Peyer's patch (tissue), 4 donors: Measurements from ENCODE around the gene MBNL2.

Experiments used
- CTCF ChIP-seq, 6 experiments: fragments of 450-650 bp in 4 of 6; fragments of 200-600 bp in 2 of 6; sonication (generic) in 1 of 6; IDR thresholded peaks; one replicate each; pipeline ENCODE4 v1.5.1; 2017 to 2019; ENCODE audit warnings: antibody characterized with exemption in 6 of 6, mild to moderate bottlenecking in 3 of 6, moderate library complexity in 1 of 6
- POLR2A ChIP-seq, 2 donors: fragments of 450-650 bp; IDR thresholded peaks; one replicate each; pipeline ENCODE4 v1.5.1; 2017; ENCODE audit warnings: antibody characterized with exemption in 2 of 2, mild to moderate bottlenecking in 2 of 2, moderate library complexity in 2 of 2

DNA sequence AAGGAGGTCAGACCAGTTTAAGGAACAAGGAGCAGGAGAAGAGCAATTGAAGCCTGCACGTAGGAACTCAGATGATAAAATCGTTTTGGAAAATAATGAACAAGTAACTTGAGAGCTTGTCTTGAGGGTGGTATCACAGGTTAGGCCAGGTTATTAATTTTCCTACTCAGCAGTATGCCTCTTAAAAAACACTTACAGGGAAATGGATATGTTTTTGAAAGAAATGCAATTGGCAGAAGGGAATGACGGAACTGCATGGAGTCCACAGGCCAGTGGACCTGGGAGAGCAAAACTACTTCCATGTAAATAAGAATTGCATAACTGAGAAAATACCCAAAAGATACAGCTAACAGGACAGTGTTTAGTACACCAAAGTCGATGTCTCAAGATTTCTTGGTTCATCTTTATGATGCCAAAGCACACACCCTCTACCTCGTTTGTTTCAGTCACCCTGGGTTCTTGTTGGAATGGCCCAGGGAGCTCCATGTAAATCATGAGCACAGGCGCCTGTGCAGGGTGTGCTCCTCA is 35.2 kb downstream of the MBNL2 start:
- TF ChIP-seq CTCF (IDR thresholded peaks at IDR 0.05), result no peak
- no peak for TF ChIP-seq POLR2A (IDR thresholded peaks at IDR 0.05)
